HepG2 (cell line): Measurements from ENCODE around the gene LARP1. TPM values are rescaled to one million over a fixed set of nuclear protein-coding genes. Genes with fewer than 3 reads are reported as not detected.
A peak's percentile ranks its signal among the peaks of the same experiment; 100 is the strongest.

ENCODE experiments used
- CCAR2 ChIP-seq: fragments of 200-400 bp; formaldehyde crosslinking; optimal IDR thresholded peaks from 2 replicates; pipeline ENCODE3; 2018; ENCODE audit warnings: low read depth, mild to moderate bottlenecking, low read length, moderate library complexity
- FOXK1 ChIP-seq: sonication (generic); formaldehyde crosslinking; IDR thresholded peaks from 2 replicates; pipeline ENCODE4 v1.4.0; 2020; ENCODE audit warnings: low read depth, missing genetic modification reagents, borderline replicate concordance
- FOXP4 ChIP-seq: sonication (generic); formaldehyde crosslinking; IDR thresholded peaks from 2 replicates; pipeline ENCODE4 v1.4.0; 2020; ENCODE audit warnings: missing genetic modification reagents
- HNRNPH1 ChIP-seq: fragments of 200-400 bp; formaldehyde crosslinking; optimal IDR thresholded peaks from 2 replicates; pipeline ENCODE3; 2017; ENCODE audit warnings: mild to moderate bottlenecking, low read depth, low read length
- KLF15 ChIP-seq: sonication (generic); formaldehyde crosslinking; IDR thresholded peaks from 2 replicates; pipeline ENCODE4 v1.8.1; 2023; ENCODE audit warnings: borderline replicate concordance, mild to moderate bottlenecking, inconsistent platforms, missing genetic modification reagents, mixed read lengths
- NFRKB ChIP-seq: fragments of 450-650 bp; IDR thresholded peaks from 2 replicates; pipeline ENCODE4 v1.6.1; 2017
- SOX13 ChIP-seq, 3 experiments: fragments of 450-650 bp in 1 of 3; sonication (generic) in 1 of 3; formaldehyde crosslinking in 1 of 3; IDR thresholded peaks in 2 of 3; conservative IDR thresholded peaks in 1 of 3; 2 replicates each; pipeline versions ENCODE4 v1.5.0 to v1.6.1; 2016 to 2020; ENCODE audit warnings: antibody characterized with exemption in 1 of 3, mild to moderate bottlenecking in 1 of 3, missing compliant biosample characterization in 1 of 3, missing genetic modification reagents in 1 of 3, moderate library complexity in 1 of 3
- TEAD3 ChIP-seq: optimal IDR thresholded peaks from 2 replicates; pipeline ENCODE3; 2016; ENCODE audit warnings: borderline replicate concordance
- TMF1 ChIP-seq: sonication (generic); formaldehyde crosslinking; IDR thresholded peaks from 2 replicates; pipeline ENCODE4 v1.8.1; 2022; ENCODE audit warnings: low read depth, missing genetic modification reagents
- ZBTB2 ChIP-seq: sonication (generic); formaldehyde crosslinking; IDR thresholded peaks from 2 replicates; pipeline ENCODE4 v1.8.0; 2022; ENCODE audit warnings: low read depth, missing genetic modification reagents
- ZFP36 ChIP-seq: fragments of 150-350 bp; IDR thresholded peaks from 2 replicates; pipeline ENCODE4 v1.6.1; 2018; ENCODE audit warnings: borderline replicate concordance, low read length, low read depth; ENCODE audit not compliant: partially characterized antibody
- ZNF296 ChIP-seq: sonication (generic); formaldehyde crosslinking; conservative IDR thresholded peaks from 2 replicates; pipeline ENCODE4 v1.5.0; 2020; ENCODE audit warnings: mild to moderate bottlenecking, missing genetic modification reagents
- ZNF446 ChIP-seq: sonication (generic); formaldehyde crosslinking; IDR thresholded peaks from 2 replicates; pipeline ENCODE4 v1.5.0; 2020; ENCODE audit warnings: mild to moderate bottlenecking, missing genetic modification reagents
- ZNF577 ChIP-seq: sonication (generic); formaldehyde crosslinking; IDR thresholded peaks from 2 replicates; pipeline ENCODE4 v1.4.0; 2020; ENCODE audit warnings: mild to moderate bottlenecking, low read depth, missing genetic modification reagents, borderline replicate concordance
- ZNF652 ChIP-seq: IDR thresholded peaks from 2 replicates; pipeline ENCODE4 v1.6.1; 2016; ENCODE audit warnings: low read depth, borderline replicate concordance
- ZNF772 ChIP-seq: sonication (generic); formaldehyde crosslinking; IDR thresholded peaks from 2 replicates; pipeline ENCODE4 v1.5.0; 2020; ENCODE audit warnings: mild to moderate bottlenecking, missing genetic modification reagents
- ZSCAN22 ChIP-seq: sonication (generic); formaldehyde crosslinking; IDR thresholded peaks from 2 replicates; pipeline ENCODE4 v1.4.0; 2020; ENCODE audit warnings: mild to moderate bottlenecking, missing genetic modification reagents
- ZZZ3 ChIP-seq: sonication (generic); formaldehyde crosslinking; IDR thresholded peaks from 2 replicates; pipeline ENCODE4 v1.4.0; 2020; ENCODE audit warnings: missing genetic modification reagents, mild to moderate bottlenecking, borderline replicate concordance
- polyA plus RNA-seq, 8 experiments: library from polyadenylated mRNA; depleted of rRNA in 3 of 8; stranded (reverse) in 7 of 8; unstranded in 1 of 8; fragments of >200 nt; fragmentation: Illumina TruSeq in 4 of 8; extraction: Trizol in 4 of 8; gene quantifications; 2 replicates each; pipeline versions ENCODE4 v1.2.1 to v1.2.3, GENCODE V29; 2011 to 2016; ENCODE audit warnings: low read depth in 4 of 8, missing spikeins in 1 of 8, mixed read lengths in 1 of 8; ENCODE audit not compliant: insufficient read depth in 1 of 8
- total RNA-seq, 5 experiments: library from RNA; depleted of rRNA; stranded (reverse); fragments of >200 nt; fragmentation: Illumina TruSeq; extraction: Trizol; gene quantifications; 2 replicates each; pipeline ENCODE4 v1.2.3, GENCODE V29; 2016; ENCODE audit warnings: low read depth in 1 of 5
- TF ChIP-seq, protein P1 (sequence below): sonication (generic); formaldehyde crosslinking; IDR thresholded peaks from 2 replicates; pipeline ENCODE4 v1.8.1; 2023; ENCODE audit warnings: missing genetic modification reagents, inconsistent platforms, borderline replicate concordance
- TF ChIP-seq, protein P2 (sequence below): sonication (generic); formaldehyde crosslinking; conservative IDR thresholded peaks from 2 replicates; pipeline ENCODE4 v1.8.0; 2022; ENCODE audit warnings: missing genetic modification reagents
- TF ChIP-seq, protein P3 (sequence below): sonication (generic); formaldehyde crosslinking; IDR thresholded peaks from 2 replicates; pipeline ENCODE4 v1.5.1; 2020; ENCODE audit warnings: missing genetic modification reagents, mild to moderate bottlenecking, borderline replicate concordance

Gene LARP1
- total and polyA plus RNA-seq, 2 of the 13 experiments (the other 11 are each of a cell fraction or from before 2014, with no cell fraction given), result 45.2 to 61.4 TPM

- no peak for TF ChIP-seq SOX13 (IDR thresholded peaks at IDR 0.05)
- TF ChIP-seq SOX13 (CRISPR knock-in tag; conservative IDR thresholded peaks at IDR 0.05 in 1 of 2, IDR thresholded peaks at IDR 0.05 in 1 of 2), result peak in 1 of 2 experiments; percentile 16; a peak in 1 of 4 replicates
- TF ChIP-seq ZSCAN22 (CRISPR knock-in tag), result no peak
- TF ChIP-seq ZNF772 (CRISPR knock-in tag), result no peak
- no peak for TF ChIP-seq FOXK1 (CRISPR knock-in tag)
- TF ChIP-seq ZNF652 (CRISPR knock-in tag), result no peak
- no peak for TF ChIP-seq HNRNPH1
- TF ChIP-seq, protein P1, sequence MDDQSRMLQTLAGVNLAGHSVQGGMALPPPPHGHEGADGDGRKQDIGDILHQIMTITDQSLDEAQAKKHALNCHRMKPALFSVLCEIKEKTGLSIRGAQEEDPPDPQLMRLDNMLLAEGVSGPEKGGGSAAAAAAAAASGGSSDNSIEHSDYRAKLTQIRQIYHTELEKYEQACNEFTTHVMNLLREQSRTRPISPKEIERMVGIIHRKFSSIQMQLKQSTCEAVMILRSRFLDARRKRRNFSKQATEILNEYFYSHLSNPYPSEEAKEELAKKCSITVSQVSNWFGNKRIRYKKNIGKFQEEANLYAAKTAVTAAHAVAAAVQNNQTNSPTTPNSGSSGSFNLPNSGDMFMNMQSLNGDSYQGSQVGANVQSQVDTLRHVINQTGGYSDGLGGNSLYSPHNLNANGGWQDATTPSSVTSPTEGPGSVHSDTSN, result no peak
- TF ChIP-seq ZFP36, result peak; percentile 66
- no peak for TF ChIP-seq ZZZ3 (CRISPR knock-in tag)
- TF ChIP-seq, protein P2, sequence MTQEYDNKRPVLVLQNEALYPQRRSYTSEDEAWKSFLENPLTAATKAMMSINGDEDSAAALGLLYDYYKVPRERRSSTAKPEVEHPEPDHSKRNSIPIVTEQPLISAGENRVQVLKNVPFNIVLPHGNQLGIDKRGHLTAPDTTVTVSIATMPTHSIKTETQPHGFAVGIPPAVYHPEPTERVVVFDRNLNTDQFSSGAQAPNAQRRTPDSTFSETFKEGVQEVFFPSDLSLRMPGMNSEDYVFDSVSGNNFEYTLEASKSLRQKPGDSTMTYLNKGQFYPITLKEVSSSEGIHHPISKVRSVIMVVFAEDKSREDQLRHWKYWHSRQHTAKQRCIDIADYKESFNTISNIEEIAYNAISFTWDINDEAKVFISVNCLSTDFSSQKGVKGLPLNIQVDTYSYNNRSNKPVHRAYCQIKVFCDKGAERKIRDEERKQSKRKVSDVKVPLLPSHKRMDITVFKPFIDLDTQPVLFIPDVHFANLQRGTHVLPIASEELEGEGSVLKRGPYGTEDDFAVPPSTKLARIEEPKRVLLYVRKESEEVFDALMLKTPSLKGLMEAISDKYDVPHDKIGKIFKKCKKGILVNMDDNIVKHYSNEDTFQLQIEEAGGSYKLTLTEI (CRISPR knock-in tag), result no peak
- peak; percentile 13 for TF ChIP-seq TEAD3 (CRISPR knock-in tag)
- no peak for TF ChIP-seq CCAR2
- no peak for TF ChIP-seq ZNF446 (CRISPR knock-in tag)
- no peak for TF ChIP-seq NFRKB
- no peak for TF ChIP-seq ZBTB2 (CRISPR knock-in tag)
- TF ChIP-seq ZNF577 (CRISPR knock-in tag), result no peak
- peak; percentile 15; the same call in 1 of the 2 replicates for TF ChIP-seq FOXP4 (CRISPR knock-in tag)
- TF ChIP-seq ZNF296 (CRISPR knock-in tag), result no peak
- TF ChIP-seq KLF15 (CRISPR knock-in tag), result no peak
- no peak for TF ChIP-seq TMF1 (CRISPR knock-in tag)
- TF ChIP-seq, protein P3, sequence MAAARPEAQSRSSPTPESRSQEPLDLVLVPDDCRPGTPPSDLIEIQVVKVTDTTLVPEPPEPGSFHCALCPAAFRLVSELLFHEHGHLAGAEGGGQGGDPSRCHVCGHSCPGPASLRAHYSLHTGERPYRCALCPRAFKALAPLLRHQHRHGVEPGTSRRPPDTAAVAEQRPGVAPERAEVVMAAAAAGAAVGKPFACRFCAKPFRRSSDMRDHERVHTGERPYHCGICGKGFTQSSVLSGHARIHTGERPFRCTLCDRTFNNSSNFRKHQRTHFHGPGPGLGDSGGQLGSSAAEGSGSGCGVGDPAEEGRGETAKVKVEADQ (CRISPR knock-in tag), result no peak
These were observed 42.4 kb upstream of the LARP1 start (continued) for GRCh38 chr5:154712518-154713437.
